Endothelial cell of umbilical vein (primary cell): ENCODE measurements around the gene ABR. TPM values are rescaled to one million over a fixed set of nuclear protein-coding genes. Genes with fewer than 3 reads are reported as not detected.

Experiments used
- BruUV-seq: library from RNA; stranded (reverse); fragments of 400-500 nt; replicated peaks from 2 replicates; lab custom pipeline; 2021; lab: Mats Ljungman, UMichigan
- CTCF ChIA-PET: fragments of 300-600, 350-600 bp; sonication (Branson Sonifier 250); formaldehyde crosslinking; loops from one replicate; lab custom pipeline; 2021; ENCODE audit warnings: antibody characterized with exemption, inconsistent platforms; lab: Charles Lee
- POLR2A ChIA-PET: fragments of 300-600, 350-600 bp; sonication (Branson Sonifier 250); formaldehyde crosslinking; loops from one replicate; lab custom pipeline; 2021; ENCODE audit warnings: antibody characterized with exemption, inconsistent platforms; lab: Charles Lee
- DNase-seq: peaks from one replicate; pipeline ENCODE4 v3.0.0-alpha.2; 2011; ENCODE audit warnings: low read depth, low spot score
- FAIRE-seq: peaks from 2 replicates; lab custom pipeline; 2011; peaks lifted over from hg19 to GRCh38; lab: Jason Lieb, UNC
- H2AFZ ChIP-seq: 2 replicates; pipeline ENCODE4 v1.6.0; 2012; ENCODE audit warnings: low read depth, low read length, control low read depth, inconsistent platforms
- H3K27ac ChIP-seq: 2 replicates; pipeline ENCODE4 v1.5.1; 2011; ENCODE audit warnings: low read depth, mild to moderate bottlenecking, control low read depth, low read length, moderate library complexity; ENCODE audit not compliant: insufficient read depth
- H3K27me3 ChIP-seq, 2 experiments: 2 replicates each; pipeline versions ENCODE4 v1.6.0 to v1.6.1; 2011; ENCODE audit warnings: low read length in 2 of 2, mixed read lengths in 1 of 2; ENCODE audit not compliant: control insufficient read depth in 2 of 2, insufficient read depth in 2 of 2
- H3K36me3 ChIP-seq, 2 experiments: 2 replicates in 1 of 2; 3 replicates in 1 of 2; pipeline ENCODE4 v1.5.1; 2011; ENCODE audit warnings: low read length in 2 of 2, mild to moderate bottlenecking in 1 of 2, moderate library complexity in 1 of 2; ENCODE audit not compliant: control insufficient read depth in 2 of 2, insufficient read depth in 2 of 2; ENCODE audit errors: extremely low read depth in 1 of 2
- H3K4me1 ChIP-seq: 3 replicates; pipeline ENCODE4 v1.5.1; 2011; ENCODE audit warnings: mild to moderate bottlenecking, low read length; ENCODE audit not compliant: control insufficient read depth, insufficient read depth; ENCODE audit errors: extremely low read depth
- H3K4me2 ChIP-seq: 2 replicates; pipeline ENCODE4 v1.6.1; 2011; ENCODE audit warnings: low read length, control low read depth, mixed read lengths; ENCODE audit not compliant: insufficient read depth
- H3K4me3 ChIP-seq, 3 experiments: fragments of 200-600 bp in 1 of 3; sonication (generic), shearing (Covaris generic) in 1 of 3; replicated peaks in 1 of 3; 2 replicates each; pipeline ENCODE4 v1.5.1; 2011 to 2016; ENCODE audit warnings: control low read depth in 3 of 3, low read length in 3 of 3, mild to moderate bottlenecking in 2 of 3, inconsistent platforms in 1 of 3, low read depth in 1 of 3, moderate library complexity in 1 of 3; ENCODE audit not compliant: insufficient read depth in 1 of 3
- H3K79me2 ChIP-seq: 2 replicates; pipeline ENCODE4 v1.6.0; 2012; ENCODE audit warnings: low read length, inconsistent platforms; ENCODE audit not compliant: control insufficient read depth, insufficient read depth
- H3K9ac ChIP-seq: replicated peaks from 2 replicates; pipeline ENCODE3; 2011; ENCODE audit warnings: low read length, control low read depth; ENCODE audit not compliant: insufficient read depth; ENCODE audit errors: extremely low read depth
- H3K9me1 ChIP-seq: replicated peaks from 3 replicates; pipeline ENCODE4 v1.6.0; 2011; ENCODE audit warnings: mild to moderate bottlenecking, low read length; ENCODE audit not compliant: control insufficient read depth, insufficient read depth; ENCODE audit errors: extremely low read depth
- H3K9me3 ChIP-seq: replicated peaks from 2 replicates; pipeline ENCODE4 v1.5.1; 2012; ENCODE audit warnings: low read length, inconsistent platforms; ENCODE audit not compliant: control insufficient read depth, insufficient read depth
- H4K20me1 ChIP-seq: replicated peaks from 2 replicates; pipeline ENCODE3; 2011; ENCODE audit warnings: mild to moderate bottlenecking, low read length; ENCODE audit not compliant: control insufficient read depth, insufficient read depth; ENCODE audit errors: extremely low read depth
- EZH2 ChIP-seq: IDR thresholded peaks from 2 replicates; pipeline ENCODE4 v1.6.1; 2012; ENCODE audit warnings: borderline replicate concordance, low read depth, mild to moderate bottlenecking, moderate library complexity, low read length, inconsistent platforms; ENCODE audit not compliant: severe bottlenecking
- FOS ChIP-seq: IDR thresholded peaks from 2 replicates; pipeline ENCODE4 v1.6.1; 2011; ENCODE audit warnings: mild to moderate bottlenecking, low read length, moderate library complexity, borderline replicate concordance; ENCODE audit not compliant: insufficient read depth
- GATA2 ChIP-seq: IDR thresholded peaks from 2 replicates; pipeline ENCODE4 v1.7.0; 2011; ENCODE audit warnings: low read depth, mild to moderate bottlenecking, moderate library complexity, mixed read lengths, low read length; ENCODE audit not compliant: insufficient read length, insufficient read depth
- JUN ChIP-seq: IDR thresholded peaks from 2 replicates; pipeline ENCODE4 v1.6.1; 2011; ENCODE audit warnings: borderline replicate concordance, low read depth; ENCODE audit not compliant: insufficient read length, insufficient read depth
- MYC ChIP-seq: IDR thresholded peaks from one replicate; pipeline ENCODE4 v1.6.1; 2011; ENCODE audit warnings: mild to moderate bottlenecking, low read depth, low read length
- POLR2A ChIP-seq: IDR thresholded peaks from 2 replicates; pipeline ENCODE4 v1.6.1; 2012; ENCODE audit warnings: low read depth, mild to moderate bottlenecking, control low read depth, low read length
- dilution Hi-C: fragments of 300-500 bp; cut with MboI; formaldehyde crosslinking; loops from one replicate; pipeline ENCODE4 v1.15.0; 2019; ENCODE audit warnings: low sequenced_read_pairs; ENCODE audit not compliant: extremely low pct_ligation_motif_present
- intact Hi-C: fragments of 100-400 bp; cut with micrococcal nuclease; formaldehyde crosslinking; loops from one replicate; pipeline ENCODE4 v1.10.0; 2022
- polyA plus RNA-seq, 4 experiments: library from polyadenylated mRNA; depleted of rRNA in 3 of 4; stranded (reverse) in 3 of 4; unstranded in 1 of 4; fragments of >200 nt; gene quantifications; 2 replicates each; pipeline versions ENCODE4 v1.2.1 to v1.2.3, GENCODE V29; 2011 to 2012; ENCODE audit warnings: missing spikeins in 1 of 4
- total RNA-seq: library from RNA; stranded (reverse); gene quantifications from 2 replicates; pipeline ENCODE4 v1.2.3, GENCODE V29; 2021
- TF ChIP-seq, protein P1 (sequence below), 2 donors: IDR thresholded peaks; 1 replicate in 1 of 2; 2 replicates in 1 of 2; pipeline ENCODE4 v1.5.1; 2011; ENCODE audit warnings: low read length in 2 of 2, mild to moderate bottlenecking in 2 of 2, moderate library complexity in 2 of 2, control low read depth in 1 of 2, inconsistent platforms in 1 of 2, low read depth in 1 of 2; ENCODE audit not compliant: insufficient read depth in 1 of 2; ENCODE audit errors: extremely low read depth in 1 of 2

Gene ABR
- total and polyA plus RNA-seq, 2 donors (not counting 3 experiments of a cell fraction or from before 2014, with no cell fraction given) = 83.5 to 96.8 TPM

GRCh38 chr17:1027044-1027443 is 152.7 kb downstream of the ABR start:
- no peak for FAIRE-seq
- dilution Hi-C loops = no loop called here
- CTCF ChIA-PET = interaction anchor here (1.1 to 1.3 kb wide), 3 partner anchors 22 to 24 kb away, joined by 3 read pairs; no protein-coding TSS in a partner anchor

DNA sequence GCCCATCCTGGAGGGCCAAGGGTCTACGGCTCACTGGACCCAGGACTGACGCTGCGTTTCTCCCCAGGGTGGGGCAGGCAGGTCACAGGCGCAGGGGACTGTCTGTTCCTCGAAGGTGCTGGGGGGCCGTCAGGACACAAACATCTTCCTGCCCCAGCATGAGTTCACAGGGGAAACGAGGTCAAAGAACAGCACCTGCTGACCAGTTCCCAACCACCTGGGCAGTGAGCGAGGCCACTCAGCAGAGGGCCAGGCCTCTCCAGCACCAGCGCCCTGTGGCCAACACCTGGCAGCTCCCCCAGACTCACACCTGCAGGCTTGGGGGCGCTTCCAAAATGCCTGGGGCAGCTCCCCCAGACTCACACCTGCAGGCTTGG is 153.2 kb downstream of the ABR start:
- no peak overlapping the region for H3K4me2 ChIP-seq
- no peak overlapping the region for H3K9ac ChIP-seq
- no peak for FAIRE-seq
- CTCF ChIA-PET = interaction anchor here (0.9 to 1.3 kb wide), 4 partner anchors 21 to 30 kb away, joined by 3 read pairs; no protein-coding TSS in a partner anchor
- POLR2A ChIA-PET = no interaction called here
- dilution Hi-C loops (no loop called here), intact Hi-C loops (no loop called here)
- H3K79me2 ChIP-seq = no peaks in the 10 kb centered on the region
- H3K27ac ChIP-seq = no peak overlapping the region
- no peak overlapping the region for H3K4me3 ChIP-seq
- DNase-seq = no peak
- no peaks in the 10 kb centered on the region for H3K36me3 ChIP-seq
- no peaks in the 10 kb centered on the region for H3K4me1 ChIP-seq
- no peak for TF ChIP-seq JUN
- TF ChIP-seq POLR2A = no peak
- TF ChIP-seq FOS = no peak
- TF ChIP-seq, protein P1, sequence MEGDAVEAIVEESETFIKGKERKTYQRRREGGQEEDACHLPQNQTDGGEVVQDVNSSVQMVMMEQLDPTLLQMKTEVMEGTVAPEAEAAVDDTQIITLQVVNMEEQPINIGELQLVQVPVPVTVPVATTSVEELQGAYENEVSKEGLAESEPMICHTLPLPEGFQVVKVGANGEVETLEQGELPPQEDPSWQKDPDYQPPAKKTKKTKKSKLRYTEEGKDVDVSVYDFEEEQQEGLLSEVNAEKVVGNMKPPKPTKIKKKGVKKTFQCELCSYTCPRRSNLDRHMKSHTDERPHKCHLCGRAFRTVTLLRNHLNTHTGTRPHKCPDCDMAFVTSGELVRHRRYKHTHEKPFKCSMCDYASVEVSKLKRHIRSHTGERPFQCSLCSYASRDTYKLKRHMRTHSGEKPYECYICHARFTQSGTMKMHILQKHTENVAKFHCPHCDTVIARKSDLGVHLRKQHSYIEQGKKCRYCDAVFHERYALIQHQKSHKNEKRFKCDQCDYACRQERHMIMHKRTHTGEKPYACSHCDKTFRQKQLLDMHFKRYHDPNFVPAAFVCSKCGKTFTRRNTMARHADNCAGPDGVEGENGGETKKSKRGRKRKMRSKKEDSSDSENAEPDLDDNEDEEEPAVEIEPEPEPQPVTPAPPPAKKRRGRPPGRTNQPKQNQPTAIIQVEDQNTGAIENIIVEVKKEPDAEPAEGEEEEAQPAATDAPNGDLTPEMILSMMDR (IDR thresholded peaks at IDR 0.05; ENCODE audit: extremely low read depth in 1 of 2, insufficient read depth in 1 of 2, low read depth in 1 of 2, low read length in 2 of 2) = no peak
- TF ChIP-seq MYC = no peak
- TF ChIP-seq EZH2 = no peak
- TF ChIP-seq GATA2 = no peak
- H2AFZ ChIP-seq = no peak overlapping the region
- H3K9me3 ChIP-seq = no peaks in the 10 kb centered on the region
- H3K27me3 ChIP-seq = no peaks in the 10 kb centered on the region
- no peaks in the 10 kb centered on the region for H3K9me1 ChIP-seq
- BruUV-seq = no TSS peak
- H4K20me1 ChIP-seq = no peaks in the 10 kb centered on the region

More at GRCh38 chr17:1027044-1027443, 152.7 kb downstream of the ABR start:
- no peaks in the 10 kb centered on the region for H3K4me1 ChIP-seq
- no peak overlapping the region for H3K4me3 ChIP-seq
- H4K20me1 ChIP-seq = no peaks in the 10 kb centered on the region
- H3K9me1 ChIP-seq = no peaks in the 10 kb centered on the region
- H3K9me3 ChIP-seq = no peaks in the 10 kb centered on the region
- intact Hi-C loops = no loop called here
- BruUV-seq = no TSS peak
- no peak overlapping the region for H3K9ac ChIP-seq
- no peak overlapping the region for H2AFZ ChIP-seq
- no peaks in the 10 kb centered on the region for H3K79me2 ChIP-seq
- POLR2A ChIA-PET = no interaction called here
- H3K27ac ChIP-seq = no peak overlapping the region
- H3K36me3 ChIP-seq = no peaks in the 10 kb centered on the region
- H3K4me2 ChIP-seq = no peak overlapping the region
- no peak for DNase-seq
- no peaks in the 10 kb centered on the region for H3K27me3 ChIP-seq
- TF ChIP-seq GATA2 = no peak
- no peak for TF ChIP-seq FOS
